ENCODE results near the gene ATXN7L1. TPM values are rescaled to one million over a fixed set of nuclear protein-coding genes. Genes with fewer than 3 reads are reported as not detected.
A peak's percentile ranks its signal among the peaks of the same experiment; 100 is the strongest.

ATXN7L1 gene
- total and polyA plus RNA-seq, 2 donors = 7.2 to 7.8 TPM

DNA sequence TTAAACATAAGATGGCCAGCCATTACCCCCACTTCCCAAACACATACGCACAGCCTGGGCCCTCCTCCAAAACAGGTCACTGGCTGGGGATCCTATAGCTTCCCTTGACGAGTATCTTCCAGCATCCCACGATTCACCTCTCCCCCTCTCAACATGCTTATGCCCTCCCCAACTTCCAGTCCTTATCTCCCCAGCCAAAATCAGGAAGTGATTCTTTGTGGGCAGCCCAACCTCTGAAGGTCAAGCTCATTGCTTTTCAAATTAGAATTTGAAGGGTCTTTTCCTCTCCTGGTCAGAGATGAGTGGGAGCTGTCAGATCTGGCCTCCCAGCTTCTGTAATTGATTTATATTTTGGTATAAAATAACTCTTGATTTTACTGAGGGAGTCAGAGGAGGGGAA lies 133.6 kb downstream of the ATXN7L1 start:
- Histone ChIP-seq H3K27ac (ENCODE audit: low read depth in 1 of 2, low read length in 1 of 2) (no peak overlapping the region), H3K4me1 (ENCODE audit: control insufficient read depth in 2 of 2, insufficient read depth in 2 of 2, low read length in 2 of 2) (peaks cover 16 to 34% of the 10 kb centered on the region in 2 donors), H3K9me3 (ENCODE audit: control insufficient read depth in 2 of 2, insufficient read depth in 1 of 2, low read length in 1 of 2) (no peaks in the 10 kb centered on the region), H3K36me3 (ENCODE audit: control insufficient read depth in 2 of 2, insufficient read depth in 2 of 2, low read length in 1 of 2) (no peaks in the 10 kb centered on the region), H3K4me3 (ENCODE audit: low read length in 2 of 2) (no peak overlapping the region), H3K27me3 (ENCODE audit: control insufficient read depth in 2 of 2, insufficient read depth in 1 of 2, low read length in 1 of 2) (no peaks in the 10 kb centered on the region)
- DNase-seq (ENCODE audit: low read depth in 6 of 9, low spot score in 9 of 9) = no peak
- 65% methylated on average over 3 of the region's 3 CpGs for WGBS

DNA sequence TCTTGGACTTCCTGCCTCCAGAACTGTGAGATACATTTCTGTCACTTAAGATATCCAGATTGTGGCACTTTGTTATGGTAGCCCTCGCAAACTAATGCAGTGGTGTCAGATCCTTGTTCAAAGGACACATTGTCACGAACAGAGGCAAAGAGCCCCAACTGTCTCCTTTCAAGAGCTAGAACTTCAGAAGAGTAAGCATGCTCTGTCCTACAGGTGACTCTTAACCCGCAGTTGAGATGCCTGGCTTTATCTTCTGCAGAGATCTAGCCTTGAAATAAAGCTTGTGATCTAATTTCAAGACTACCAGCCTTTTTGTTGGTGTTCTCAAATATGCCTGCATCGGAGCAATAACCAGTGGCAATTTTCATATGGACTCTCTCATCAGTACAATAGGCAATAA lies 134.4 kb downstream of the ATXN7L1 start:
- WGBS = 17% methylated on average over 4 of the region's 4 CpGs
- H3K36me3 ChIP-seq (ENCODE audit: control insufficient read depth in 2 of 2, insufficient read depth in 2 of 2, low read length in 1 of 2) = no peaks in the 10 kb centered on the region
- no peaks in the 10 kb centered on the region for H3K27me3 ChIP-seq (ENCODE audit: control insufficient read depth in 2 of 2, insufficient read depth in 1 of 2, low read length in 1 of 2)
- DNase-seq (ENCODE audit: low read depth in 6 of 9, low spot score in 9 of 9) = peak in 7 of 9 donors; percentile 19 to 79 (median 43)
- H3K4me1 ChIP-seq (ENCODE audit: control insufficient read depth in 2 of 2, insufficient read depth in 2 of 2, low read length in 2 of 2) = peaks cover 16 to 34% of the 10 kb centered on the region in 2 donors
- peak overlapping the region in 1 of 2 donors; percentile 1 for H3K27ac ChIP-seq (ENCODE audit: low read depth in 1 of 2, low read length in 1 of 2)
- no peak overlapping the region for H3K4me3 ChIP-seq (ENCODE audit: low read length in 2 of 2)
- H3K9me3 ChIP-seq (ENCODE audit: control insufficient read depth in 2 of 2, insufficient read depth in 1 of 2, low read length in 1 of 2) = no peaks in the 10 kb centered on the region

DNA sequence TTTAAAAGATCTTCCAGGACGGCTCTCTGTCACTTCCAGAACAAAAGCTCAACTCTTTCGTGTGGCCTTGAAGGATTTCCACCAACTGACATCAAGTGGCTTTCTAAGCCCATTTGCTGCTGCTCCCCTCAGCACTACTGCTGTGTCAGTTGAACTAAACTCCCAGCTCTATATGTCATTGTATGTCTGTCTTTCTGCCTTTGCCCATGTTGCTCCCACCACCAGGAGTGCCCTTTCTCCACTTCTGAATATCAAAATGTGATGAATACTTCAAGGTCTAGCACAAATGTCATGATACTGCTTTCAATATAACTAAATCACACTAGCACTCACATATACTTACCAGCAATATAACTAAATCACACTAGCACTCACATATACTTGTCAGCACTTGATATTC lies 138.3 kb downstream of the ATXN7L1 start:
- H3K9me3 ChIP-seq (ENCODE audit: control insufficient read depth in 2 of 2, insufficient read depth in 1 of 2, low read length in 1 of 2) = no peaks in the 10 kb centered on the region
- H3K4me3 ChIP-seq (ENCODE audit: low read length in 2 of 2) = no peak overlapping the region
- no peak for DNase-seq (ENCODE audit: low read depth in 6 of 9, low spot score in 9 of 9)
- WGBS = 92% methylated on average over 2 of the region's 2 CpGs
- H3K36me3 ChIP-seq (ENCODE audit: control insufficient read depth in 2 of 2, insufficient read depth in 2 of 2, low read length in 1 of 2) = no peaks in the 10 kb centered on the region
- H3K27me3 ChIP-seq (ENCODE audit: control insufficient read depth in 2 of 2, insufficient read depth in 1 of 2, low read length in 1 of 2) = no peaks in the 10 kb centered on the region
- H3K4me1 ChIP-seq (ENCODE audit: control insufficient read depth in 2 of 2, insufficient read depth in 2 of 2, low read length in 2 of 2) = peaks cover 16 to 29% of the 10 kb centered on the region in 2 donors
- no peak overlapping the region for H3K27ac ChIP-seq (ENCODE audit: low read depth in 1 of 2, low read length in 1 of 2)

DNA sequence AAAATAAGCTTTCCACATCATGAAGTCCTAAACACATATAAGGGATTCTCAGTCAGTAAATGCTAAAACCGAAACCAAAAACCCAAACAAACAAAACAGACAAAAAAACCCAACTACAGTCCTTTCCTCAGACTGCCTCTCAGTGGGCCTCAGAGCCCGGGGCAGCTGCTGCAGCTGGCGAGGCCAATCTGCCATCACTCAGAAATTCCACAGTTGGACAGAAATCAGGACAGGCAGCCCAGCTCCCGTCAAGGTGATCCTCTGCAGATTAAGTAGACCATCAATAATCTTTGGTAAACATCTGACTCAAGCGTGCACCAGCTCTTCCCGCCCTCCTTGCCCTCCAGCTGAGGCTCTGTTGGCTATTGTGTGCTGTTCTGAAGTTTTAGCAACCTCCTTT lies 142.2 kb downstream of the ATXN7L1 start:
- DNase-seq (ENCODE audit: low read depth in 6 of 9, low spot score in 9 of 9) = no peak
- WGBS = 90% methylated on average over 6 of the region's 6 CpGs
- Histone ChIP-seq H3K4me1 (ENCODE audit: control insufficient read depth in 2 of 2, insufficient read depth in 2 of 2, low read length in 2 of 2) (no peaks in the 10 kb centered on the region), H3K4me3 (ENCODE audit: low read length in 2 of 2) (no peak overlapping the region), H3K27me3 (ENCODE audit: control insufficient read depth in 2 of 2, insufficient read depth in 1 of 2, low read length in 1 of 2) (no peaks in the 10 kb centered on the region), H3K36me3 (ENCODE audit: control insufficient read depth in 2 of 2, insufficient read depth in 2 of 2, low read length in 1 of 2) (no peaks in the 10 kb centered on the region), H3K9me3 (ENCODE audit: control insufficient read depth in 2 of 2, insufficient read depth in 1 of 2, low read length in 1 of 2) (no peaks in the 10 kb centered on the region), H3K27ac (ENCODE audit: low read depth in 1 of 2, low read length in 1 of 2) (no peak overlapping the region)

DNA sequence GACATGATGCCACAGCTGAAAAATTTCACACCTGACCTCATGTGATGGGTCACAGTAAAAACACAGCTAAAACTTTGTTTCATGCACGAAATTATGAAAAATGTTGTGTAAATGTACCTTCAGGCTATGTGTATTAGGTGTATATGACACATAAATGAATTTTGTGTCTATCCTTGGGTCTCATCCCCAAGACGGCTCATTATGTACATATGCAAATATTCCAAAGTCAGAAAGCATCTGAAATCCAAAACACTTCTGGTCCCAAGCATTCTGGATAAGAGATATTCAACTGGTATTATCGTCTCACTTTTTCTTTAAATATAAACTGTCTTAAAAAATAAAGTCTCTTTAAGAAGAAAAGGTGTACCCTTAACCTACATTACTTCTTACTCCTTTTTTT lies 145.4 kb downstream of the ATXN7L1 start:
- WGBS = 94% methylated on average over 3 of the region's 3 CpGs
- no peak overlapping the region for H3K27ac ChIP-seq (ENCODE audit: low read depth in 1 of 2, low read length in 1 of 2)
- H3K36me3 ChIP-seq (ENCODE audit: control insufficient read depth in 2 of 2, insufficient read depth in 2 of 2, low read length in 1 of 2) = no peaks in the 10 kb centered on the region
- H3K9me3 ChIP-seq (ENCODE audit: control insufficient read depth in 2 of 2, insufficient read depth in 1 of 2, low read length in 1 of 2) = no peaks in the 10 kb centered on the region
- no peaks in the 10 kb centered on the region for H3K27me3 ChIP-seq (ENCODE audit: control insufficient read depth in 2 of 2, insufficient read depth in 1 of 2, low read length in 1 of 2)
- H3K4me3 ChIP-seq (ENCODE audit: low read length in 2 of 2) = no peak overlapping the region
- H3K4me1 ChIP-seq (ENCODE audit: control insufficient read depth in 2 of 2, insufficient read depth in 2 of 2, low read length in 2 of 2) = no peaks in the 10 kb centered on the region
- DNase-seq (ENCODE audit: low read depth in 6 of 9, low spot score in 9 of 9) = no peak

DNA sequence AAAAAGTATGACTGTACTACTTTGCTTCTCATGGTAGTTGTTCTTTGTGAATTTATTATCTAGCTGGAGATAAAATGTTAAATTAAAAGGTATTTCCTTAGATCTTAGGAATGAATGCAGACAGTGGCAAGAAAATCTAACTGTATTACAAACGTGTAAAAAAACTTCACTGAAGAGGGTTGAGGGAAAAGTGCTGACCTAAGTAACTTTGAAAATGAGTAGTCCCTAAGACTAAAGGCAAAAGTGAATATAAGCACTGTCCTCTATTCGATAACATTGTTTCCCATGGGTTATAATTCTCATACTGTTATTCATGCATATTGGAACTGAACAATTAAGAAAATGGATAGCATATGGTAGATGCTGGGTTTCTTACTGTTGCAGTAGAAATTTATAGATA lies 148.4 kb downstream of the ATXN7L1 start:
- DNase-seq (ENCODE audit: low read depth in 6 of 9, low spot score in 9 of 9) = no peak
- WGBS = 95% methylated on average over 2 of the region's 2 CpGs

DNA sequence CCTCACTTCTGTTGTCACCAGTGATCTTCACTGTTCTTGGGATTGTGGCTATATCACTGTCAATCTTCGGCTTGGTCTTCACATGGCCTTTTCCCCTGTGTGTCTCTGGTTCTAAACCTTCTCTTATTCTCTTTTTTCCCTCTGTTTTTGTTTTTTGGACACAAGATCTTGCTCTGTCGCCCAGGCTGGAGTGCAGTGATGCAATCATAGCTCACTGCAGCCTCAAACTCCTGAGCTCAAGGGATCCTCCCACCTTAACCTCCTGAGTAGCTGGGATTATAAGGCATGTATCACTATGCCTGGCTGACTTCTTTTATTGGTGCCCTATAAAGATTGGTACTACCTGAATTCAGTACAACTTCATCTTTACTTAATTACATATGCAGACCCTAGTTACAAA lies 151.7 kb downstream of the ATXN7L1 start:
- Histone ChIP-seq H3K4me3 (ENCODE audit: low read length in 2 of 2) (no peak overlapping the region), H3K9me3 (ENCODE audit: control insufficient read depth in 2 of 2, insufficient read depth in 1 of 2, low read length in 1 of 2) (no peaks in the 10 kb centered on the region), H3K27me3 (ENCODE audit: control insufficient read depth in 2 of 2, insufficient read depth in 1 of 2, low read length in 1 of 2) (no peaks in the 10 kb centered on the region), H3K36me3 (ENCODE audit: control insufficient read depth in 2 of 2, insufficient read depth in 2 of 2, low read length in 1 of 2) (no peaks in the 10 kb centered on the region), H3K27ac (ENCODE audit: low read depth in 1 of 2, low read length in 1 of 2) (no peak overlapping the region), H3K4me1 (ENCODE audit: control insufficient read depth in 2 of 2, insufficient read depth in 2 of 2, low read length in 2 of 2) (no peaks in the 10 kb centered on the region)
- no peak for DNase-seq (ENCODE audit: low read depth in 6 of 9, low spot score in 9 of 9)
- 96% methylated on average over 2 of the region's 2 CpGs for WGBS

More for the DNA sequence above, 148.4 kb downstream of the ATXN7L1 start:
- H3K27ac ChIP-seq (ENCODE audit: low read depth in 1 of 2, low read length in 1 of 2) = no peak overlapping the region
- H3K4me3 ChIP-seq (ENCODE audit: low read length in 2 of 2) = no peak overlapping the region
- H3K9me3 ChIP-seq (ENCODE audit: control insufficient read depth in 2 of 2, insufficient read depth in 1 of 2, low read length in 1 of 2) = no peaks in the 10 kb centered on the region
- H3K4me1 ChIP-seq (ENCODE audit: control insufficient read depth in 2 of 2, insufficient read depth in 2 of 2, low read length in 2 of 2) = no peaks in the 10 kb centered on the region
- no peaks in the 10 kb centered on the region for H3K27me3 ChIP-seq (ENCODE audit: control insufficient read depth in 2 of 2, insufficient read depth in 1 of 2, low read length in 1 of 2)
- no peaks in the 10 kb centered on the region for H3K36me3 ChIP-seq (ENCODE audit: control insufficient read depth in 2 of 2, insufficient read depth in 2 of 2, low read length in 1 of 2)

DNA sequence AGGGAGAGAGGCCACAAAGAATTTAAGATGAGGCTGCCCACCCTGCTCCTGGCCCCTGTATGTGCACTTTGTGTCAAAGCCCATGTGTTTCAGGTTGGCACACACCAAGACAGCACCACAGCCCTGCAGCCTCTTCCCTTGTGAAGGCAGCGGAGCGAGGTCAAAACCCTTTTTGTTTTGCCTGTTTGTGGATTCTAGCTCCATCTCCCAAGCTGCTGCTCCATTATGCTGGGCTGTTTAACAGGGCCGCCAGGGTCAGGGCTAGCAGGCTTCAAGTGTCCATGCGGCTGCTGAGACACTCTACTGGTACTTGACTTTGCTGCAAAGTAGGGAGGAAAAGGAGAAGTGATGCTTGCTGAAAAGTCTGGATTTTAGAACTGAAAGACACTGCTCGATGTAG lies 152.8 kb downstream of the ATXN7L1 start:
- H3K27ac ChIP-seq (ENCODE audit: low read depth in 1 of 2, low read length in 1 of 2) = no peak overlapping the region
- no peak overlapping the region for H3K4me3 ChIP-seq (ENCODE audit: low read length in 2 of 2)
- no peaks in the 10 kb centered on the region for H3K27me3 ChIP-seq (ENCODE audit: control insufficient read depth in 2 of 2, insufficient read depth in 1 of 2, low read length in 1 of 2)
- no peak for DNase-seq (ENCODE audit: low read depth in 6 of 9, low spot score in 9 of 9)
- H3K36me3 ChIP-seq (ENCODE audit: control insufficient read depth in 2 of 2, insufficient read depth in 2 of 2, low read length in 1 of 2) = no peaks in the 10 kb centered on the region
- WGBS = 98% methylated on average over 5 of the region's 5 CpGs
- no peaks in the 10 kb centered on the region for H3K4me1 ChIP-seq (ENCODE audit: control insufficient read depth in 2 of 2, insufficient read depth in 2 of 2, low read length in 2 of 2)
- H3K9me3 ChIP-seq (ENCODE audit: control insufficient read depth in 2 of 2, insufficient read depth in 1 of 2, low read length in 1 of 2) = no peaks in the 10 kb centered on the region

DNA sequence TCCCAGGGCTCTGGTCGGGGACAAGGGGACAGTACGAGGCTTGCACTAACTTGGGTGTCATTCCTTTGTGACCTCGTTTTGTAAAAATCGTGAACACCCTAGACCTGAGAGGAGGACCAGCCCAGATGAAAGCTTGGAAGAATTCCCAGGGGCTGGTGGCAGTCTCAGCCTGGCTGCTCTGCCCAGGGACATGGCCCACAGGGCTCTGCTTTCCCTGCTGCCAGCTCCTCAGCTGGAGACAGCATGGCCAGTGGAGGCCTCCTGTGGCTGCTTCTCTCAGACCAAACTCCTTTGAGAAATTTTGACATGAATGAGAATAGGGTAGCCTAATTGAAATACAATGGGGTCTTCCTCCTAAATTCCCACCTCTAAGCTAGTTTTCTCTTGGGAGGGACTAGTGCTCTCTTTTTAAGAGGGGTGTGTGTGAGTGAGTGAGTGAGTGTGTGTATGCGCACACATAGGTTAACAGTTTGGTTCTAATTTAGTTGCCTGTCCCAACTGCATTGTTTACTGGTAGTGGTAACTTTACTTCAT lies 154.8 kb downstream of the ATXN7L1 start:
- H3K36me3 ChIP-seq (ENCODE audit: control insufficient read depth in 2 of 2, insufficient read depth in 2 of 2, low read length in 1 of 2) = no peaks in the 10 kb centered on the region
- no peaks in the 10 kb centered on the region for H3K9me3 ChIP-seq (ENCODE audit: control insufficient read depth in 2 of 2, insufficient read depth in 1 of 2, low read length in 1 of 2)
- no peaks in the 10 kb centered on the region for H3K4me1 ChIP-seq (ENCODE audit: control insufficient read depth in 2 of 2, insufficient read depth in 2 of 2, low read length in 2 of 2)
- DNase-seq (ENCODE audit: low read depth in 6 of 9, low spot score in 9 of 9) = no peak
- H3K27me3 ChIP-seq (ENCODE audit: control insufficient read depth in 2 of 2, insufficient read depth in 1 of 2, low read length in 1 of 2) = no peaks in the 10 kb centered on the region
- 97% methylated on average over 5 of the region's 5 CpGs for WGBS
- no peak overlapping the region for H3K27ac ChIP-seq (ENCODE audit: low read depth in 1 of 2, low read length in 1 of 2)
- H3K4me3 ChIP-seq (ENCODE audit: low read length in 2 of 2) = no peak overlapping the region

DNA sequence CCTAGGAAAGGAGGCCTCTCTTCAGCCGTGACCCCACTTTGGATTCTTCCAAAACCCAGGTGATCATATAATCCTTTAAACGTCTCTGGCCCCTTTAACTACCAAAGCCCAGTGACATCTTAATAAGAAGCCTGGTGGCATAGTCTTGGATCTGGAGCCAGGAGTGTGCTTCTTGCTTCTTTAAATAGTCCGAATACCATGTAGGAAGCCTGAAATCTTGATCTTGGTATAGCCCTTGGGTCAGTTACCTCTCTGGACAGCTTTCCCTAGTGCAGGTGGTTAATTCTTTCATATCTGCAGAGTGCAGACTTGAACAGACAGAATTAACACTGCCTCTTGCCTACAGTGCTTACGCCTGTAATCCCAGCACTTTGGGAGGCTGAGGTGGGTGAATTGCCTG lies 156.5 kb downstream of the ATXN7L1 start:
- Histone ChIP-seq H3K9me3 (ENCODE audit: control insufficient read depth in 2 of 2, insufficient read depth in 1 of 2, low read length in 1 of 2) (no peaks in the 10 kb centered on the region), H3K4me3 (ENCODE audit: low read length in 2 of 2) (no peak overlapping the region), H3K27me3 (ENCODE audit: control insufficient read depth in 2 of 2, insufficient read depth in 1 of 2, low read length in 1 of 2) (no peaks in the 10 kb centered on the region), H3K27ac (ENCODE audit: low read depth in 1 of 2, low read length in 1 of 2) (no peak overlapping the region), H3K4me1 (ENCODE audit: control insufficient read depth in 2 of 2, insufficient read depth in 2 of 2, low read length in 2 of 2) (no peaks in the 10 kb centered on the region), H3K36me3 (ENCODE audit: control insufficient read depth in 2 of 2, insufficient read depth in 2 of 2, low read length in 1 of 2) (no peaks in the 10 kb centered on the region)
- WGBS = 95% methylated on average over 4 of the region's 4 CpGs
- no peak for DNase-seq (ENCODE audit: low read depth in 6 of 9, low spot score in 9 of 9)
